ENCODE measurements around the gene DNAJC13.
"Not testable (repeated sequence)": the region's sequence is repeated elsewhere in the genome, so short reads cannot be mapped to it uniquely, and the experiment has no call there.

Gene DNAJC13, protein sequence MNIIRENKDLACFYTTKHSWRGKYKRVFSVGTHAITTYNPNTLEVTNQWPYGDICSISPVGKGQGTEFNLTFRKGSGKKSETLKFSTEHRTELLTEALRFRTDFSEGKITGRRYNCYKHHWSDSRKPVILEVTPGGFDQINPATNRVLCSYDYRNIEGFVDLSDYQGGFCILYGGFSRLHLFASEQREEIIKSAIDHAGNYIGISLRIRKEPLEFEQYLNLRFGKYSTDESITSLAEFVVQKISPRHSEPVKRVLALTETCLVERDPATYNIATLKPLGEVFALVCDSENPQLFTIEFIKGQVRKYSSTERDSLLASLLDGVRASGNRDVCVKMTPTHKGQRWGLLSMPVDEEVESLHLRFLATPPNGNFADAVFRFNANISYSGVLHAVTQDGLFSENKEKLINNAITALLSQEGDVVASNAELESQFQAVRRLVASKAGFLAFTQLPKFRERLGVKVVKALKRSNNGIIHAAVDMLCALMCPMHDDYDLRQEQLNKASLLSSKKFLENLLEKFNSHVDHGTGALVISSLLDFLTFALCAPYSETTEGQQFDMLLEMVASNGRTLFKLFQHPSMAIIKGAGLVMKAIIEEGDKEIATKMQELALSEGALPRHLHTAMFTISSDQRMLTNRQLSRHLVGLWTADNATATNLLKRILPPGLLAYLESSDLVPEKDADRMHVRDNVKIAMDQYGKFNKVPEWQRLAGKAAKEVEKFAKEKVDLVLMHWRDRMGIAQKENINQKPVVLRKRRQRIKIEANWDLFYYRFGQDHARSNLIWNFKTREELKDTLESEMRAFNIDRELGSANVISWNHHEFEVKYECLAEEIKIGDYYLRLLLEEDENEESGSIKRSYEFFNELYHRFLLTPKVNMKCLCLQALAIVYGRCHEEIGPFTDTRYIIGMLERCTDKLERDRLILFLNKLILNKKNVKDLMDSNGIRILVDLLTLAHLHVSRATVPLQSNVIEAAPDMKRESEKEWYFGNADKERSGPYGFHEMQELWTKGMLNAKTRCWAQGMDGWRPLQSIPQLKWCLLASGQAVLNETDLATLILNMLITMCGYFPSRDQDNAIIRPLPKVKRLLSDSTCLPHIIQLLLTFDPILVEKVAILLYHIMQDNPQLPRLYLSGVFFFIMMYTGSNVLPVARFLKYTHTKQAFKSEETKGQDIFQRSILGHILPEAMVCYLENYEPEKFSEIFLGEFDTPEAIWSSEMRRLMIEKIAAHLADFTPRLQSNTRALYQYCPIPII (N-terminal part only)

DNA sequence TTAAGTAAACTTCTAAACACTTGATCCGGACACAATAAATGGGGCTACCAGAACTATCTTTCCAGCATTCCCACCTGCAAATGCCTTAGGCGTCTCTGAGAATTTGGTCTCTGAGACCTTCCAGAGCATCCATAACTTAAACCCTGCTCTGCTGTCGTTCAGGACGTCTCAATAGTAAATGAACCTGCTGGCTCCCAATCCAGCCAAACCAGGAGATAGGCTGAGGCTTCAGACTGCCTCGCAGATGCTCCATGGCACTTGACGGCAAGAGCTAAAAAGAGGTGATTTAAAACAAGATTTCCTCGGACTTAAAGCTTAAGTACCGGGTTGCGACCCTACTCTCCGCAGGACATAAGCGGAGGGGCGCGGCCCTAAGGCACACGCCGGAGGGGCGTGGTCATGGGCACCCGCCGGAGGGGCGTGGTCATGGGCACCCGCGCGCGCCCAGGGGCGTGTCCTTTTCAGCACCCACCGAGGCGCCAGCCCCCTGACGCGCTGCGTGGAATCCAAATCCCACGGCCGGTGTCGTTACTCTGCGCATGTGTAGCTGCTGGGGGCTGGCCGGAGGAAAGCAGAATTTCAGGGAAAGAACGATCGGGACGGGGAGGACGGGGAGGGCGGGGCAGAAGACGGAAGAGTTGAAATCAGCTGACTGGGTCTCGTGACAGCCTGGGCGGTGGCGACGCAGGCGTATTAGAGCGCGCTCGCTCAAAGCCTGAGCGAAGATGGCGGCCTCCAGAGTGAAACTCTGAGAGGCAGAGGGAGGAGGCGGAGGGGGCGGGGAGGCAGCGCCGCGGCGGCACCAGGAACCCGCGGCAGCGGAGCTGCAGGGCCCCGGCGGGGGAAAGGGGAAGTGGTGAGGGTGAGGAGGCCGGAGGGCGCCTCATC, at the start of gene DNAJC13:
Gene DNAJC13 (plus strand): TSS at position 696 of the 888 bp plus-strand sequence. CDS start 17,049 bp downstream, outside the sequence.
- ATAC-seq, result peak; percentile 94
- TF ChIP-seq RARB (CRISPR knock-in tag; IDR thresholded peaks at IDR 0.05) (no peak), ZNF8 (CRISPR knock-in tag; IDR thresholded peaks at IDR 0.05) (no peak), ZFP30 (CRISPR knock-in tag; IDR thresholded peaks at IDR 0.05) (no peak), PPARA (CRISPR knock-in tag; IDR thresholded peaks at IDR 0.05; ENCODE audit: borderline replicate concordance) (no peak), ZNF565 (CRISPR knock-in tag; conservative IDR thresholded peaks at IDR 0.05; ENCODE audit: low read depth) (no peak), OSR1 (CRISPR knock-in tag; IDR thresholded peaks at IDR 0.05) (no peak), ZFP3 (CRISPR knock-in tag; IDR thresholded peaks at IDR 0.05) (no peak)
- TF ChIP-seq, protein P1, sequence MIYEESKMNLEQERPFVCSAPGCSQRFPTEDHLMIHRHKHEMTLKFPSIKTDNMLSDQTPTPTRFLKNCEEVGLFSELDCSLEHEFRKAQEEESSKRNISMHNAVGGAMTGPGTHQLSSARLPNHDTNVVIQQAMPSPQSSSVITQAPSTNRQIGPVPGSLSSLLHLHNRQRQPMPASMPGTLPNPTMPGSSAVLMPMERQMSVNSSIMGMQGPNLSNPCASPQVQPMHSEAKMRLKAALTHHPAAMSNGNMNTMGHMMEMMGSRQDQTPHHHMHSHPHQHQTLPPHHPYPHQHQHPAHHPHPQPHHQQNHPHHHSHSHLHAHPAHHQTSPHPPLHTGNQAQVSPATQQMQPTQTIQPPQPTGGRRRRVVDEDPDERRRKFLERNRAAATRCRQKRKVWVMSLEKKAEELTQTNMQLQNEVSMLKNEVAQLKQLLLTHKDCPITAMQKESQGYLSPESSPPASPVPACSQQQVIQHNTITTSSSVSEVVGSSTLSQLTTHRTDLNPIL (CRISPR knock-in tag; IDR thresholded peaks at IDR 0.05; ENCODE audit: low read depth), result no peak
- TF ChIP-seq, protein P2, sequence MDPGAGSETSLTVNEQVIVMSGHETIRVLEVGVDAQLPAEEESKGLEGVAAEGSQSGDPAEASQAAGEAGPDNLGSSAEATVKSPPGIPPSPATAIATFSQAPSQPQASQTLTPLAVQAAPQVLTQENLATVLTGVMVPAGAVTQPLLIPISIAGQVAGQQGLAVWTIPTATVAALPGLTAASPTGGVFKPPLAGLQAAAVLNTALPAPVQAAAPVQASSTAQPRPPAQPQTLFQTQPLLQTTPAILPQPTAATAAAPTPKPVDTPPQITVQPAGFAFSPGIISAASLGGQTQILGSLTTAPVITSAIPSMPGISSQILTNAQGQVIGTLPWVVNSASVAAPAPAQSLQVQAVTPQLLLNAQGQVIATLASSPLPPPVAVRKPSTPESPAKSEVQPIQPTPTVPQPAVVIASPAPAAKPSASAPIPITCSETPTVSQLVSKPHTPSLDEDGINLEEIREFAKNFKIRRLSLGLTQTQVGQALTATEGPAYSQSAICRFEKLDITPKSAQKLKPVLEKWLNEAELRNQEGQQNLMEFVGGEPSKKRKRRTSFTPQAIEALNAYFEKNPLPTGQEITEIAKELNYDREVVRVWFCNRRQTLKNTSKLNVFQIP (CRISPR knock-in tag; IDR thresholded peaks at IDR 0.05; ENCODE audit: borderline replicate concordance, low read depth), result no peak
- TF ChIP-seq, protein P3, sequence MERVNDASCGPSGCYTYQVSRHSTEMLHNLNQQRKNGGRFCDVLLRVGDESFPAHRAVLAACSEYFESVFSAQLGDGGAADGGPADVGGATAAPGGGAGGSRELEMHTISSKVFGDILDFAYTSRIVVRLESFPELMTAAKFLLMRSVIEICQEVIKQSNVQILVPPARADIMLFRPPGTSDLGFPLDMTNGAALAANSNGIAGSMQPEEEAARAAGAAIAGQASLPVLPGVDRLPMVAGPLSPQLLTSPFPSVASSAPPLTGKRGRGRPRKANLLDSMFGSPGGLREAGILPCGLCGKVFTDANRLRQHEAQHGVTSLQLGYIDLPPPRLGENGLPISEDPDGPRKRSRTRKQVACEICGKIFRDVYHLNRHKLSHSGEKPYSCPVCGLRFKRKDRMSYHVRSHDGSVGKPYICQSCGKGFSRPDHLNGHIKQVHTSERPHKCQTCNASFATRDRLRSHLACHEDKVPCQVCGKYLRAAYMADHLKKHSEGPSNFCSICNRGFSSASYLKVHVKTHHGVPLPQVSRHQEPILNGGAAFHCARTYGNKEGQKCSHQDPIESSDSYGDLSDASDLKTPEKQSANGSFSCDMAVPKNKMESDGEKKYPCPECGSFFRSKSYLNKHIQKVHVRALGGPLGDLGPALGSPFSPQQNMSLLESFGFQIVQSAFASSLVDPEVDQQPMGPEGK (CRISPR knock-in tag; IDR thresholded peaks at IDR 0.05; ENCODE audit: borderline replicate concordance), result no peak

DNA sequence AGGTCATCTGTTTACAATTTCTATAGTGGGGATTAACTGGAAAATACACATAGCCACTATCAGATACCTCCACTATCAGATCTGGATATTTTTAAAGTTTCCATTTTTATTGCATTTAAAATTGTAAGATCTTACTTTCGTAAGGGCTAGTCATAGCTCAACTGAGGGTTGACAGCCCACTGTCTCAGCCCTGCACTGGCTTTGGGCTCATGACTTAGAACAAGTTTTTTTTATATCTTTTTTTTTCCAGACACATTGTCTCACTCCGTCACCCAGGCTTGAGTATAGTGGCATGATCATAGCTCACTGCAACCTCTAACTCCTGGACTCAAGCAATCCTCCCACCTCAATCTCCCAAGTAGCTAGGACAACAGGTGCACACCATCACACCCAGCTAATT, 48.8 kb upstream of the DNAJC13 start:
- TF ChIP-seq ZC3H10 (CRISPR knock-in tag; IDR thresholded peaks at IDR 0.05) (no peak), TCF4 (CRISPR knock-in tag; IDR thresholded peaks at IDR 0.05; ENCODE audit: borderline replicate concordance) (no peak), TOX (CRISPR knock-in tag; IDR thresholded peaks at IDR 0.05; ENCODE audit: borderline replicate concordance) (no peak), ARNTL (CRISPR knock-in tag; IDR thresholded peaks at IDR 0.05; ENCODE audit: borderline replicate concordance, low read depth) (no peak), GLIS3 (CRISPR knock-in tag; IDR thresholded peaks at IDR 0.05) (no peak), ZNF70 (CRISPR knock-in tag; IDR thresholded peaks at IDR 0.05) (no peak), BACH2 (CRISPR knock-in tag; IDR thresholded peaks at IDR 0.05; ENCODE audit: borderline replicate concordance) (no peak)
- TF ChIP-seq, protein P4, sequence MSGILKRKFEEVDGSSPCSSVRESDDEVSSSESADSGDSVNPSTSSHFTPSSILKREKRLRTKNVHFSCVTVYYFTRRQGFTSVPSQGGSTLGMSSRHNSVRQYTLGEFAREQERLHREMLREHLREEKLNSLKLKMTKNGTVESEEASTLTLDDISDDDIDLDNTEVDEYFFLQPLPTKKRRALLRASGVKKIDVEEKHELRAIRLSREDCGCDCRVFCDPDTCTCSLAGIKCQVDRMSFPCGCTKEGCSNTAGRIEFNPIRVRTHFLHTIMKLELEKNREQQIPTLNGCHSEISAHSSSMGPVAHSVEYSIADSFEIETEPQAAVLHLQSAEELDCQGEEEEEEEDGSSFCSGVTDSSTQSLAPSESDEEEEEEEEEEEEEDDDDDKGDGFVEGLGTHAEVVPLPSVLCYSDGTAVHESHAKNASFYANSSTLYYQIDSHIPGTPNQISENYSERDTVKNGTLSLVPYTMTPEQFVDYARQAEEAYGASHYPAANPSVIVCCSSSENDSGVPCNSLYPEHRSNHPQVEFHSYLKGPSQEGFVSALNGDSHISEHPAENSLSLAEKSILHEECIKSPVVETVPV (CRISPR knock-in tag; IDR thresholded peaks at IDR 0.05), result no peak
- no peak for ATAC-seq

DNA sequence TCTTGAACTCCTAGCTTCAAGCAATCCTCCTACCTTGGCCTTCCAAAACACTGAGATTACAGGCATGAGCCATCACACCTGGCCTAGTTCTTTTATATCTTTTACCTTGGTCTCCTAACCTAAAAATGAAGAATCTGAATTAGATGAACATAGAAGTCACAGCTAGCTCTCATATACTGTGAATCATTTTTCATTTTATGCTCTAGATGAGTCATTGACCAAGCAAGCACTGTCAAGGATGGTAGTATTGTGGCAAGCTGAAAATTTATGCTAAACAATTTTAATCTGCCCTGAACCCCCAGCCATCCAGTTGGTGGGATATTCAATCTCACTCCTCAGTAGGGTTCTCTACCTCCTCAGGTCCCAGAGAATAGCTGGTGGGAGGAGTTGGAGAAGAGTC, 48.3 kb upstream of the DNAJC13 start:
- no peak for ATAC-seq
- no peak for TF ChIP-seq BACH2 (CRISPR knock-in tag; IDR thresholded peaks at IDR 0.05; ENCODE audit: borderline replicate concordance)
- TF ChIP-seq OSR1 (CRISPR knock-in tag; IDR thresholded peaks at IDR 0.05), result no peak
- TF ChIP-seq PPARA (CRISPR knock-in tag; IDR thresholded peaks at IDR 0.05; ENCODE audit: borderline replicate concordance), result no peak

DNA sequence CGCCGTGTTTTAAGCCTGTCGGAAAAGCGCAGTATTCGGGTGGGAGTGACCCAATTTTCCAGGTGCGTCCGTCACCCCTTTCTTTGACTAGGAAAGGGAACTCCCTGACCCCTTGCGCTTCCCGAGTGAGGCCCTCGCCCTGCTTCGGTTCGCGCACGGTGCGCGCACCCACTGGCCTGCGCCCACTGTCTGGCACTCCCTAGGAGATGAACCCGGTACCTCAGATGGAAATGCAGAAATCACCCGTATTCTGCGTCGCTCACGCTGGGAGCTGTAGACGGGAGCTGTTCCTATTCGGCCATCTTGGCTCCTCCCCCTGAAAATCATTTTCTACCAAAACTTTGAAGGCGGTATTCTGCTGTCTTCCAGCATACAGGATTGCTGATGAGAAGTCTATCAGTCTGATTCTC, 40.4 kb upstream of the DNAJC13 start:
- ATAC-seq, result not testable (repeated sequence)
